K562 (cell line): ENCODE results near the gene LYZL6. TPM values are rescaled to one million over a fixed set of nuclear protein-coding genes. Genes with fewer than 3 reads are reported as not detected.
A peak's percentile ranks its signal among the peaks of the same experiment; 100 is the strongest.

Source experiments
- ATF1 ChIP-seq, 2 experiments: fragments of 450-650 bp in 1 of 2; IDR thresholded peaks; 2 replicates each; pipeline ENCODE4 v1.6.1; 2016; ENCODE audit warnings: missing compliant biosample characterization in 1 of 2, missing genetic modification characterization in 1 of 2
- CBX2 ChIP-seq: fragments of 200-600 bp; sonication (generic); IDR thresholded peaks from one replicate; pipeline ENCODE4 v1.6.1; 2012; ENCODE audit warnings: mild to moderate bottlenecking, low read length, inconsistent platforms; ENCODE audit not compliant: insufficient read depth, poor library complexity, severe bottlenecking
- FOXK2 ChIP-seq, 2 experiments: fragments of 450-650 bp; IDR thresholded peaks in 1 of 2; conservative IDR thresholded peaks in 1 of 2; 2 replicates each; pipeline ENCODE4 v1.6.1; 2016; ENCODE audit warnings: low read depth in 2 of 2, mild to moderate bottlenecking in 1 of 2
- FOXM1 ChIP-seq, 2 experiments: fragments of 450-650 bp in 1 of 2; sonication (generic) in 1 of 2; formaldehyde crosslinking in 1 of 2; IDR thresholded peaks; 2 replicates each; pipeline versions ENCODE4 v1.6.1 to v1.9.0; 2017 to 2022; ENCODE audit warnings: low read depth in 2 of 2, mild to moderate bottlenecking in 2 of 2, missing genetic modification reagents in 1 of 2, moderate library complexity in 1 of 2
- GATA2 ChIP-seq: sonication (generic); formaldehyde crosslinking; IDR thresholded peaks from 2 replicates; pipeline ENCODE4 v1.4.0; 2020; ENCODE audit warnings: mild to moderate bottlenecking, missing genetic modification reagents
- KLF1 ChIP-seq: fragments of 450-650 bp; IDR thresholded peaks from 2 replicates; pipeline ENCODE4 v1.6.1; 2016; ENCODE audit warnings: missing genetic modification characterization, missing compliant biosample characterization
- NFXL1 ChIP-seq: fragments of 450-650 bp; formaldehyde crosslinking; IDR thresholded peaks from 2 replicates; pipeline ENCODE4 v1.4.0; 2021; ENCODE audit warnings: mild to moderate bottlenecking
- NR0B1 ChIP-seq: fragments of 450-650 bp; IDR thresholded peaks from one replicate; pipeline ENCODE4 v1.6.1; 2018; ENCODE audit warnings: mild to moderate bottlenecking, moderate library complexity; ENCODE audit not compliant: partially characterized antibody
- PML ChIP-seq: IDR thresholded peaks from 2 replicates; pipeline ENCODE4 v1.6.1; 2012; ENCODE audit warnings: low read length, inconsistent platforms
- PTBP1 ChIP-seq: fragments of 200-400 bp; formaldehyde crosslinking; IDR thresholded peaks from 2 replicates; pipeline ENCODE4 v1.6.1; 2017; ENCODE audit warnings: low read depth, low read length
- RBM34 ChIP-seq: fragments of 200-400 bp; formaldehyde crosslinking; IDR thresholded peaks from 2 replicates; pipeline ENCODE4 v1.6.1; 2018; ENCODE audit warnings: low read length, borderline replicate concordance; ENCODE audit not compliant: insufficient read depth
- RCOR1 ChIP-seq, 2 experiments: IDR thresholded peaks; 2 replicates each; pipeline ENCODE4 v1.6.1; 2012; ENCODE audit warnings: low read depth in 2 of 2, low read length in 2 of 2, borderline replicate concordance in 1 of 2, improper control_type of control experiment in 1 of 2
- SFPQ ChIP-seq: fragments of 200-400 bp; formaldehyde crosslinking; IDR thresholded peaks from 2 replicates; pipeline ENCODE4 v1.6.1; 2017; ENCODE audit warnings: mild to moderate bottlenecking, low read depth, low read length, moderate library complexity
- SMARCC2 ChIP-seq: fragments of 450-650 bp; IDR thresholded peaks from 2 replicates; pipeline ENCODE4 v1.6.1; 2017; ENCODE audit warnings: antibody characterized with exemption, moderate library complexity, mild to moderate bottlenecking, low read depth
- SRSF7 ChIP-seq: fragments of 200-400 bp; formaldehyde crosslinking; optimal IDR thresholded peaks from 2 replicates; pipeline ENCODE3; 2017; ENCODE audit warnings: mild to moderate bottlenecking, low read depth, low read length
- ZEB2 ChIP-seq: fragments of 450-650 bp; IDR thresholded peaks from 2 replicates; pipeline ENCODE4 v1.6.1; 2016
- ZNF140 ChIP-seq: fragments of 250-450 bp; sonication (Bioruptor Pico); IDR thresholded peaks from 2 replicates; pipeline ENCODE4 v1.8.0; 2021; ENCODE audit warnings: moderate library complexity, mild to moderate bottlenecking, inconsistent platforms
- ZNF324 ChIP-seq: fragments of 250-450 bp; sonication (Bioruptor Pico); IDR thresholded peaks from 2 replicates; pipeline ENCODE4 v1.4.0; 2020; ENCODE audit warnings: mild to moderate bottlenecking
- polyA plus RNA-seq, 8 experiments: library from polyadenylated mRNA; depleted of rRNA in 4 of 8; stranded (reverse) in 5 of 8; unstranded in 3 of 8; fragments of >200 nt; fragmentation: Nextera tagmentation in 2 of 8; fragmentation: Illumina TruSeq in 1 of 8; extraction: Ambion mirVana in 2 of 8; extraction: Trizol in 1 of 8; gene quantifications; 2 replicates each; pipeline versions ENCODE4 v1.2.1 to v1.2.3, GENCODE V29; 2011 to 2014; ENCODE audit warnings: inconsistent platforms in 1 of 8, missing spikeins in 1 of 8
- total RNA-seq, 7 experiments: library from RNA; depleted of rRNA in 6 of 7; stranded (reverse); fragments of >200 nt in 6 of 7; fragmentation: Illumina TruSeq in 2 of 7; extraction: Trizol in 2 of 7; gene quantifications; 2 replicates each; pipeline versions ENCODE4 v1.2.1 to v1.2.3, GENCODE V29; 2011 to 2021; ENCODE audit warnings: low replicate concordance in 1 of 7
- TF ChIP-seq, protein P1 (sequence below): fragments of 250-450 bp; sonication (Bioruptor Pico); IDR thresholded peaks from 2 replicates; pipeline ENCODE4 v1.4.0; 2020; ENCODE audit warnings: mild to moderate bottlenecking, moderate library complexity

The LYZL6 gene
- total and polyA plus RNA-seq, 9 of the 15 experiments (the other 6 are each of a cell fraction or from before 2014, with no cell fraction given): not detected

DNA sequence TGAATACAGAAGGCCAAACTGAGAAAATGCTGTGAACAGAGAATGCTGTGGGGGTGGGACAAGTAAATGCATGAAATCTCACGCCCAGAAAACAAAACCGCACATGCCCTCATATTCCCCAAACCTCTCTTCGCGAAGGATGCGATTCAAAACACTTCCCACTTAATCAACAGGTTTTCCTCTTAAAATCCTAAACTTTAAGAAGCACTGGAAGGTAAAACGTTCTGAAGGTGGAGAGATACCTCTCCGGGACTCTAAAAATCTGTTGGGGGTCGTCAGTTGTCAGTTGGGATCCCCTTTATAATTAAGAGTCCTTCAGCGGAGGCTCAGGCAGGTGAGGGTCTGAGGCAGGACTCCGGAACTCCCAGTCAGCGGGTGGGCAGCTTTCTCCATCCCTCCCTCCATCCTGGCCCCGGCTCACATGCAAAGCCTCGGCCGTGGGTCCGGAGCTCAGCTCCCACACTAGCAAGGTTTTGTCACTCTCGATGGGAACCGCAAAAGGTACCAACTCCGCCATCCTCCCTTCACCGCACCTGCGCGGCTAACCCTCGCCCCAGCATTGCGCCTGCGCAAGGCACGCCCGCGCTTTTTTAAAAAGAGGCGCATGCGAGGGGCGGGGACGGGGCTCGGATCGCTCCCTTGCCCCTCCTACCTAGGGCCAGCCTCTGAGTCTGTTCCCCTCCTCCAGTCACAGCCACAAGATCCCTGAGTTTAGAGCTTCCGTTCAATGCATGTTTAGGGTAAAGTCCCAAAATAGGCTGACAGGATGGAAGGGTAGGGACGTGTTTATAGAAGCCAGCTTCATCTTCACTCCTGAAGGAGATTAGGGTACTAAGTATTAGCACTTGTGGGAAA is 13.1 kb downstream of the LYZL6 start, which contains the start of gene RDM1 (continued):
- TF ChIP-seq PML: peak; percentile 18; the same call in 1 of the 2 replicates
- TF ChIP-seq NR0B1: no peak
- TF ChIP-seq CBX2: no peak
- no peak for TF ChIP-seq SMARCC2
- peak in 1 of 2 experiments; percentile 43; a peak in 1 of 4 replicates for TF ChIP-seq FOXK2 (conservative IDR thresholded peaks at IDR 0.05 in 1 of 2, IDR thresholded peaks at IDR 0.05 in 1 of 2; ENCODE audit: low read depth in 2 of 2)
- no peak for TF ChIP-seq SFPQ
- no peak for TF ChIP-seq GATA2 (CRISPR knock-in tag)
- TF ChIP-seq, protein P1, sequence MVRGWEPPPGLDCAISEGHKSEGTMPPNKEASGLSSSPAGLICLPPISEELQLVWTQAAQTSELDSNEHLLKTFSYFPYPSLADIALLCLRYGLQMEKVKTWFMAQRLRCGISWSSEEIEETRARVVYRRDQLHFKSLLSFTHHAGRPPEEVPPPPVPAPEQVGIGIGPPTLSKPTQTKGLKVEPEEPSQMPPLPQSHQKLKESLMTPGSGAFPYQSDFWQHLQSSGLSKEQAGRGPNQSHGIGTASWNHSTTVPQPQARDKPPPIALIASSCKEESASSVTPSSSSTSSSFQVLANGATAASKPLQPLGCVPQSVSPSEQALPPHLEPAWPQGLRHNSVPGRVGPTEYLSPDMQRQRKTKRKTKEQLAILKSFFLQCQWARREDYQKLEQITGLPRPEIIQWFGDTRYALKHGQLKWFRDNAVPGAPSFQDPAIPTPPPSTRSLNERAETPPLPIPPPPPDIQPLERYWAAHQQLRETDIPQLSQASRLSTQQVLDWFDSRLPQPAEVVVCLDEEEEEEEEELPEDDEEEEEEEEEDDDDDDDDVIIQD (CRISPR knock-in tag): no peak
- TF ChIP-seq ZNF140 (CRISPR knock-in tag): no peak
- TF ChIP-seq ATF1 (CRISPR knock-in tag; IDR thresholded peaks at IDR 0.05): no peak
- TF ChIP-seq ATF1 (tag; IDR thresholded peaks at IDR 0.05): peak; percentile 59
- TF ChIP-seq NFXL1 (CRISPR knock-in tag): no peak
- no peak for TF ChIP-seq RBM34
- TF ChIP-seq SRSF7: no peak
- no peak for TF ChIP-seq ZNF324 (CRISPR knock-in tag)
- TF ChIP-seq KLF1 (tag): no peak
- no peak for TF ChIP-seq PTBP1
- peak; percentile 58; the same call in 1 of the 2 replicates for TF ChIP-seq ZEB2
- TF ChIP-seq RCOR1 (IDR thresholded peaks at IDR 0.05; ENCODE audit: borderline replicate concordance in 1 of 2, low read depth in 2 of 2, low read length in 2 of 2): peak in 1 of 2 experiments; percentile 49; a peak in 1 of 4 replicates
- peak; percentile 67 for TF ChIP-seq FOXM1 (IDR thresholded peaks at IDR 0.05; ENCODE audit: low read depth)
- no peak for TF ChIP-seq FOXM1 (CRISPR knock-in tag; IDR thresholded peaks at IDR 0.05; ENCODE audit: low read depth)
